HepG2 (cell line): Measurements from ENCODE around the gene TM4SF4. TPM values are rescaled to one million over a fixed set of nuclear protein-coding genes. Genes with fewer than 3 reads are reported as not detected.

Experiments
- ATAC-seq: fragments of 200-7000 bp; cut with Tn5 transposase; 3 replicates; pipeline ENCODE4 v1.9.1; 2020; ENCODE audit warnings: mild to moderate bottlenecking, moderate library complexity
- BruUV-seq: library from RNA; stranded (reverse); fragments of 400-500 nt; replicated peaks from 2 replicates; lab custom pipeline; 2021; lab: Mats Ljungman, UMichigan
- CTCF ChIA-PET: fragments of 300-600 bp; formaldehyde crosslinking; extraction: SDS; loops from one replicate; lab custom pipeline; 2021; ENCODE audit warnings: low total read pairs, inconsistent platforms, low intra/inter-chr PET ratio; lab: Yijun Ruan, JAX
- POLR2A ChIA-PET: fragments of 350-600 bp; sonication (Branson Sonifier 250); formaldehyde crosslinking; loops from one replicate; lab custom pipeline; 2020; ENCODE audit warnings: antibody characterized with exemption, inconsistent platforms; lab: Yijun Ruan, JAX
- DNase-seq: peaks from one replicate; pipeline ENCODE4 v3.0.0-alpha.2; 2015; ENCODE audit warnings: low spot score
- FAIRE-seq: peaks from 3 replicates; lab custom pipeline; 2011; peaks lifted over from hg19 to GRCh38; lab: Jason Lieb, UNC
- H2AFZ ChIP-seq: one replicate; pipeline ENCODE4 v1.6.1; 2011; ENCODE audit warnings: low read length, inconsistent platforms
- H3K27ac ChIP-seq: fragments of 300-600 bp; 3 replicates; pipeline ENCODE4 v1.8.0; 2011; ENCODE audit warnings: mixed run types, mild to moderate bottlenecking, mixed read lengths, low read length, inconsistent platforms; ENCODE audit not compliant: insufficient read depth; ENCODE audit errors: extremely low read length
- H3K27me3 ChIP-seq, 2 experiments: fragments of 200-600 bp in 1 of 2; 2 replicates in 1 of 2; 3 replicates in 1 of 2; pipeline versions ENCODE4 v1.6.0 to v1.8.0; 2011; ENCODE audit warnings: low read length in 2 of 2, mild to moderate bottlenecking in 2 of 2, moderate library complexity in 2 of 2, inconsistent platforms in 1 of 2; ENCODE audit not compliant: insufficient read depth in 2 of 2, control insufficient read depth in 1 of 2
- H3K36me3 ChIP-seq, 2 experiments: fragments of 200-600 bp in 1 of 2; replicated peaks in 1 of 2; 2 replicates in 1 of 2; 3 replicates in 1 of 2; pipeline versions ENCODE4 v1.5.1 to v1.8.0; 2011; ENCODE audit warnings: low read length in 2 of 2, inconsistent platforms in 1 of 2; ENCODE audit not compliant: insufficient read depth in 2 of 2, control insufficient read depth in 1 of 2
- H3K4me1 ChIP-seq: 2 replicates; pipeline ENCODE4 v1.5.1; 2012; ENCODE audit warnings: low read length, inconsistent platforms; ENCODE audit not compliant: insufficient read depth
- H3K4me2 ChIP-seq: 2 replicates; pipeline ENCODE4 v1.6.0; 2011; ENCODE audit warnings: low read depth, low read length, inconsistent platforms
- H3K4me3 ChIP-seq, 3 experiments: fragments of 200-600 bp in 1 of 3; sonication (generic), shearing (Covaris generic) in 1 of 3; replicated peaks in 1 of 3; 2 replicates each; pipeline ENCODE4 v1.5.1; 2011 to 2016; ENCODE audit warnings: low read length in 3 of 3, inconsistent platforms in 2 of 3, low read depth in 2 of 3, mild to moderate bottlenecking in 2 of 3, control low read depth in 1 of 3, mixed read lengths in 1 of 3; ENCODE audit not compliant: insufficient read depth in 1 of 3
- H3K79me2 ChIP-seq: one replicate; pipeline ENCODE4 v1.6.1; 2011; ENCODE audit warnings: low read length, inconsistent platforms; ENCODE audit not compliant: insufficient read depth
- H3K9ac ChIP-seq: 2 replicates; pipeline ENCODE4 v1.6.0; 2011; ENCODE audit warnings: mild to moderate bottlenecking, low read depth, low read length, inconsistent platforms; ENCODE audit not compliant: insufficient read depth
- H3K9me3 ChIP-seq: 2 replicates; pipeline ENCODE4 v1.5.1; 2012; ENCODE audit warnings: mild to moderate bottlenecking, low read length
- H4K20me1 ChIP-seq: 2 replicates; pipeline ENCODE4 v1.6.0; 2011; ENCODE audit warnings: inconsistent platforms, mild to moderate bottlenecking, low read length, moderate library complexity; ENCODE audit not compliant: insufficient read depth
- ARNTL ChIP-seq: sonication (generic); formaldehyde crosslinking; IDR thresholded peaks from 2 replicates; pipeline ENCODE4 v1.4.0; 2020; ENCODE audit warnings: mild to moderate bottlenecking, missing genetic modification reagents
- CEBPB ChIP-seq: IDR thresholded peaks from 2 replicates; pipeline ENCODE4 v1.6.1; 2011; ENCODE audit warnings: low read depth, low read length, improper control_type of control experiment, borderline replicate concordance
- DBP ChIP-seq: sonication (generic); formaldehyde crosslinking; IDR thresholded peaks from 2 replicates; pipeline ENCODE4 v1.4.0; 2020; ENCODE audit warnings: missing genetic modification reagents; ENCODE audit errors: not compliant biosample characterization
- E2F5 ChIP-seq: sonication (generic); formaldehyde crosslinking; conservative IDR thresholded peaks from 2 replicates; pipeline ENCODE4 v1.4.0; 2020; ENCODE audit warnings: missing genetic modification reagents
- GABPB1 ChIP-seq: IDR thresholded peaks from 2 replicates; pipeline ENCODE4 v1.6.1; 2016; ENCODE audit warnings: mild to moderate bottlenecking, missing genetic modification reagents, moderate library complexity, missing compliant biosample characterization
- IKZF5 ChIP-seq: IDR thresholded peaks from 2 replicates; pipeline ENCODE4 v1.6.1; 2018; ENCODE audit warnings: missing genetic modification reagents, mild to moderate bottlenecking, missing compliant biosample characterization
- MEIS2 ChIP-seq: sonication (generic); formaldehyde crosslinking; IDR thresholded peaks from 2 replicates; pipeline ENCODE4 v1.9.0; 2021; ENCODE audit warnings: mild to moderate bottlenecking, missing genetic modification reagents
- RAD51 ChIP-seq: fragments of 450-650 bp; IDR thresholded peaks from 2 replicates; pipeline ENCODE4 v1.6.1; 2016; ENCODE audit warnings: borderline replicate concordance
- SIX1 ChIP-seq: sonication (generic); formaldehyde crosslinking; IDR thresholded peaks from 2 replicates; pipeline ENCODE4 v1.4.0; 2020; ENCODE audit warnings: missing genetic modification reagents, borderline replicate concordance
- SUZ12 ChIP-seq: fragments of 150-350 bp; IDR thresholded peaks from 2 replicates; pipeline ENCODE4 v1.6.1; 2014; ENCODE audit warnings: low read depth, low read length
- THAP7 ChIP-seq: sonication (generic); formaldehyde crosslinking; IDR thresholded peaks from 2 replicates; pipeline ENCODE4 v1.8.1; 2023; ENCODE audit warnings: mild to moderate bottlenecking, missing genetic modification reagents
- ZNF251 ChIP-seq: sonication (generic); formaldehyde crosslinking; IDR thresholded peaks from 2 replicates; pipeline ENCODE4 v1.9.0; 2021; ENCODE audit warnings: mild to moderate bottlenecking, missing genetic modification reagents
- ZNF383 ChIP-seq: sonication (generic); formaldehyde crosslinking; IDR thresholded peaks from 2 replicates; pipeline ENCODE4 v1.4.0; 2020; ENCODE audit warnings: missing genetic modification reagents, mild to moderate bottlenecking, borderline replicate concordance
- WGBS: methylation state at CpG from one replicate; pipeline ENCODE4 v1.1.6; 2017; ENCODE audit warnings: low lambda C conversion rate; 5-methylcytosine and 5-hydroxymethylcytosine counted together
- in situ Hi-C: cut with HindIII; loops from 2 replicates; pipeline ENCODE4 v1.10.0; 2017; ENCODE audit warnings: low pct_unique_long_range_greater_than_20kb; ENCODE audit not compliant: extremely low pct_ligation_motif_present
- intact Hi-C: fragments of 100-400 bp; cut with micrococcal nuclease; formaldehyde crosslinking; loops from one replicate; pipeline ENCODE4 v1.10.0; 2022; ENCODE audit not compliant: unreplicated experiment
- polyA plus RNA-seq, 8 experiments: library from polyadenylated mRNA; depleted of rRNA in 3 of 8; stranded (reverse) in 7 of 8; unstranded in 1 of 8; fragments of >200 nt; fragmentation: Illumina TruSeq in 4 of 8; extraction: Trizol in 4 of 8; gene quantifications; 2 replicates each; pipeline versions ENCODE4 v1.2.1 to v1.2.3, GENCODE V29; 2011 to 2016; ENCODE audit warnings: low read depth in 4 of 8, missing spikeins in 1 of 8, mixed read lengths in 1 of 8; ENCODE audit not compliant: insufficient read depth in 1 of 8
- total RNA-seq, 5 experiments: library from RNA; depleted of rRNA; stranded (reverse); fragments of >200 nt; fragmentation: Illumina TruSeq; extraction: Trizol; gene quantifications; 2 replicates each; pipeline ENCODE4 v1.2.3, GENCODE V29; 2016; ENCODE audit warnings: low read depth in 1 of 5

The TM4SF4 gene
- total and polyA plus RNA-seq, 2 of the 13 experiments (the other 11 are each of a cell fraction or from before 2014, with no cell fraction given) = 0.63 to 0.95 TPM

GRCh38 chr3:149442043-149442442 is 32.5 kb upstream of the TM4SF4 start:
- DNase-seq (no peak), ATAC-seq (no peak), FAIRE-seq (no peak)
- no peaks in the 10 kb centered on the region for H3K79me2 ChIP-seq
- no peak overlapping the region for H3K4me2 ChIP-seq
- no peak overlapping the region for H3K4me3 ChIP-seq
- no peak overlapping the region for H2AFZ ChIP-seq
- in situ Hi-C loops (no loop called here), intact Hi-C loops (loop anchor here (1.0 kb wide), 1 partner anchor 29 kb away; no protein-coding TSS in a partner anchor)
- POLR2A ChIA-PET = no interaction called here
- H3K27ac ChIP-seq = no peak overlapping the region
- peaks cover 25% of the 10 kb centered on the region for H3K4me1 ChIP-seq
- TF ChIP-seq ZNF251 (CRISPR knock-in tag) = no peak
- no peaks in the 10 kb centered on the region for H3K36me3 ChIP-seq
- no peaks in the 10 kb centered on the region for H4K20me1 ChIP-seq
- H3K9ac ChIP-seq = no peak overlapping the region
- no peaks in the 10 kb centered on the region for H3K9me3 ChIP-seq
- no peaks in the 10 kb centered on the region for H3K27me3 ChIP-seq
- WGBS = 6% methylated on average over 1 of the region's 1 CpG
- BruUV-seq = no TSS peak
- CTCF ChIA-PET = no interaction called here

GRCh38 chr3:149442851-149443544 is 31.5 kb upstream of the TM4SF4 start:
- Histone ChIP-seq H3K9ac (no peak overlapping the region), H3K4me3 (no peak overlapping the region), H4K20me1 (no peaks in the 10 kb centered on the region), H3K4me2 (no peak overlapping the region), H3K4me1 (peaks cover 16% of the 10 kb centered on the region), H3K27ac (no peak overlapping the region), H2AFZ (no peak overlapping the region), H3K36me3 (no peaks in the 10 kb centered on the region), H3K27me3 (no peaks in the 10 kb centered on the region), H3K9me3 (no peaks in the 10 kb centered on the region), H3K79me2 (no peaks in the 10 kb centered on the region)
- 53% methylated on average over 4 of the region's 4 CpGs for WGBS
- ChIA-PET POLR2A (no interaction called here), CTCF (no interaction called here)
- ATAC-seq = no peak
- no peak for FAIRE-seq
- intact Hi-C loops (loop anchor here (1.0 kb wide), 1 partner anchor 28 kb away; no protein-coding TSS in a partner anchor), in situ Hi-C loops (no loop called here)
- DNase-seq = no peak
- no TSS peak for BruUV-seq
- TF ChIP-seq MEIS2 (CRISPR knock-in tag) (no peak), ARNTL (CRISPR knock-in tag) (no peak), GABPB1 (CRISPR knock-in tag) (no peak), RAD51 (no peak), SIX1 (no peak), DBP (no peak), IKZF5 (CRISPR knock-in tag) (no peak), ZNF383 (no peak), SUZ12 (no peak), THAP7 (CRISPR knock-in tag) (no peak), E2F5 (CRISPR knock-in tag) (no peak), CEBPB (no peak)
